Activated T-cell treated with anti-CD3 and anti-CD28 coated beads, Interleukin-2, amount 50 U/mL, for 4 hours (primary cell): ENCODE measurements around the gene RPE. TPM values are rescaled to one million over a fixed set of nuclear protein-coding genes. Genes with fewer than 3 reads are reported as not detected.

Source experiments
- ATAC-seq, 2 donors: fragments of 200-7000 bp; cut with Tn5 transposase; one replicate each; pipeline ENCODE4 v1.10.0; 2021
- DNase-seq: peaks from one replicate; pipeline ENCODE4 v3.0.0-alpha.2; 2020
- H3K27me3 Mint-ChIP-seq: one replicate; pipeline ENCODE4 v1.8.0; 2021; ENCODE audit warnings: low read depth, mixed read lengths
- H3K36me3 Mint-ChIP-seq: one replicate; pipeline ENCODE4 v1.8.0; 2022; ENCODE audit warnings: mixed read lengths; ENCODE audit not compliant: insufficient read depth
- H3K4me1 Mint-ChIP-seq: one replicate; pipeline ENCODE4 v1.8.0; 2021; ENCODE audit warnings: low read depth, mixed read lengths
- H3K4me3 Mint-ChIP-seq: one replicate; pipeline ENCODE4 v1.8.0; 2021; ENCODE audit warnings: mild to moderate bottlenecking, moderate library complexity, mixed read lengths
- H3K9me3 Mint-ChIP-seq: one replicate; pipeline ENCODE4 v1.8.0; 2021; ENCODE audit warnings: mixed read lengths
- total RNA-seq, 3 donors: library from RNA; stranded (reverse); gene quantifications; one replicate each; pipeline ENCODE4 v1.2.1, GENCODE V29; 2021

The RPE gene
- total RNA-seq, result 10 to 100 TPM; 35.0 to 47.5 (median 44.2) TPM

- no peaks in the 10 kb centered on the region for H3K9me3 Mint-ChIP-seq
- H3K4me1 Mint-ChIP-seq, result peaks cover 46% of the 10 kb centered on the region
- peaks cover 6% of the 10 kb centered on the region for H3K36me3 Mint-ChIP-seq
- H3K4me3 Mint-ChIP-seq, result peak within 1 kb of the TSS; percentile 99
- peaks cover 4% of the 10 kb centered on the region for H3K27me3 Mint-ChIP-seq
- ATAC-seq (peak; percentile 99), DNase-seq (peak; percentile 98)
Observed at GRCh38 chr2:210002158-210003157, at the start of gene RPE. RPE (plus strand) TSS chr2:210002638; CDS start chr2:210002662, 24 bp downstream.

- Mint-ChIP-seq H3K4me3 (no peak overlapping the region), H3K4me1 (no peaks in the 10 kb centered on the region), H3K9me3 (no peaks in the 10 kb centered on the region), H3K27me3 (peaks cover 26% of the 10 kb centered on the region), H3K36me3 (no peaks in the 10 kb centered on the region)
- no peak for ATAC-seq
- no peak for DNase-seq
Observed at GRCh38 chr2:209956271-209956670, 46.2 kb upstream of the RPE start.

GRCh38 chr2:209958016-209958415, 44.4 kb upstream of the RPE start:
- Mint-ChIP-seq H3K27me3 (peaks cover 13% of the 10 kb centered on the region), H3K9me3 (no peaks in the 10 kb centered on the region), H3K4me1 (no peaks in the 10 kb centered on the region), H3K36me3 (no peaks in the 10 kb centered on the region), H3K4me3 (no peak overlapping the region)
- ATAC-seq (no peak), DNase-seq (no peak)

GRCh38 chr2:209960045-209960444, 42.4 kb upstream of the RPE start:
- H3K4me1 Mint-ChIP-seq, result no peaks in the 10 kb centered on the region
- H3K27me3 Mint-ChIP-seq, result peaks cover 4% of the 10 kb centered on the region
- H3K4me3 Mint-ChIP-seq, result no peak overlapping the region
- no peaks in the 10 kb centered on the region for H3K36me3 Mint-ChIP-seq
- no peak for ATAC-seq
- DNase-seq, result no peak
- H3K9me3 Mint-ChIP-seq, result no peaks in the 10 kb centered on the region

GRCh38 chr2:209960676-209961630, 41.5 kb upstream of the RPE start:
- no peaks in the 10 kb centered on the region for H3K9me3 Mint-ChIP-seq
- peaks cover 6% of the 10 kb centered on the region for H3K27me3 Mint-ChIP-seq
- ATAC-seq, result peak; percentile 61 to 77
- no peaks in the 10 kb centered on the region for H3K4me1 Mint-ChIP-seq
- peak; percentile 6 for DNase-seq
- no peaks in the 10 kb centered on the region for H3K36me3 Mint-ChIP-seq
- no peak overlapping the region for H3K4me3 Mint-ChIP-seq

GRCh38 chr2:209965723-209966122, 36.7 kb upstream of the RPE start:
- no peak overlapping the region for H3K4me3 Mint-ChIP-seq
- DNase-seq, result no peak
- H3K4me1 Mint-ChIP-seq, result no peaks in the 10 kb centered on the region
- peaks cover 9% of the 10 kb centered on the region for H3K27me3 Mint-ChIP-seq
- H3K9me3 Mint-ChIP-seq, result no peaks in the 10 kb centered on the region
- no peaks in the 10 kb centered on the region for H3K36me3 Mint-ChIP-seq
- no peak for ATAC-seq

GRCh38 chr2:209969692-209970091, 32.7 kb upstream of the RPE start:
- Mint-ChIP-seq H3K4me3 (no peak overlapping the region), H3K9me3 (no peaks in the 10 kb centered on the region), H3K27me3 (peaks cover 10% of the 10 kb centered on the region), H3K36me3 (no peaks in the 10 kb centered on the region), H3K4me1 (no peaks in the 10 kb centered on the region)
- DNase-seq (no peak), ATAC-seq (no peak)

- no peak for DNase-seq
- Mint-ChIP-seq H3K36me3 (no peaks in the 10 kb centered on the region), H3K9me3 (no peaks in the 10 kb centered on the region), H3K4me3 (no peak overlapping the region), H3K4me1 (no peaks in the 10 kb centered on the region), H3K27me3 (peaks cover 10% of the 10 kb centered on the region)
- ATAC-seq, result no peak
Observed at GRCh38 chr2:209970271-209970670, 32.2 kb upstream of the RPE start.

- ATAC-seq (no peak), DNase-seq (no peak)
- Mint-ChIP-seq H3K4me1 (no peaks in the 10 kb centered on the region), H3K9me3 (no peaks in the 10 kb centered on the region), H3K27me3 (peaks cover 10% of the 10 kb centered on the region), H3K36me3 (no peaks in the 10 kb centered on the region), H3K4me3 (no peak overlapping the region)
Observed at GRCh38 chr2:209970711-209971110, 31.7 kb upstream of the RPE start.

- Mint-ChIP-seq H3K27me3 (peaks cover 8% of the 10 kb centered on the region), H3K4me3 (no peak overlapping the region), H3K9me3 (no peaks in the 10 kb centered on the region), H3K36me3 (no peaks in the 10 kb centered on the region), H3K4me1 (no peaks in the 10 kb centered on the region)
- ATAC-seq (no peak), DNase-seq (no peak)
Observed at GRCh38 chr2:209973328-209973727, 29.1 kb upstream of the RPE start.

GRCh38 chr2:209974576-209974975, 27.9 kb upstream of the RPE start:
- H3K4me1 Mint-ChIP-seq, result no peaks in the 10 kb centered on the region
- ATAC-seq (no peak), DNase-seq (no peak)
- H3K27me3 Mint-ChIP-seq, result peaks cover 7% of the 10 kb centered on the region
- H3K9me3 Mint-ChIP-seq, result no peaks in the 10 kb centered on the region
- no peaks in the 10 kb centered on the region for H3K36me3 Mint-ChIP-seq
- no peak overlapping the region for H3K4me3 Mint-ChIP-seq

- no peaks in the 10 kb centered on the region for H3K9me3 Mint-ChIP-seq
- H3K27me3 Mint-ChIP-seq, result peaks cover 5% of the 10 kb centered on the region
- H3K36me3 Mint-ChIP-seq, result no peaks in the 10 kb centered on the region
- DNase-seq, result no peak
- H3K4me3 Mint-ChIP-seq, result no peak overlapping the region
- no peaks in the 10 kb centered on the region for H3K4me1 Mint-ChIP-seq
- ATAC-seq, result no peak
Observed at GRCh38 chr2:209976698-209977385, 25.6 kb upstream of the RPE start.

GRCh38 chr2:209977386-209978239, 24.8 kb upstream of the RPE start:
- no peaks in the 10 kb centered on the region for H3K4me1 Mint-ChIP-seq
- H3K27me3 Mint-ChIP-seq, result peaks cover 4% of the 10 kb centered on the region
- ATAC-seq, result no peak
- no peaks in the 10 kb centered on the region for H3K36me3 Mint-ChIP-seq
- DNase-seq, result no peak
- H3K9me3 Mint-ChIP-seq, result no peaks in the 10 kb centered on the region
- no peak overlapping the region for H3K4me3 Mint-ChIP-seq
